ENCODE measurements around the gene KCNJ4.

DNA sequence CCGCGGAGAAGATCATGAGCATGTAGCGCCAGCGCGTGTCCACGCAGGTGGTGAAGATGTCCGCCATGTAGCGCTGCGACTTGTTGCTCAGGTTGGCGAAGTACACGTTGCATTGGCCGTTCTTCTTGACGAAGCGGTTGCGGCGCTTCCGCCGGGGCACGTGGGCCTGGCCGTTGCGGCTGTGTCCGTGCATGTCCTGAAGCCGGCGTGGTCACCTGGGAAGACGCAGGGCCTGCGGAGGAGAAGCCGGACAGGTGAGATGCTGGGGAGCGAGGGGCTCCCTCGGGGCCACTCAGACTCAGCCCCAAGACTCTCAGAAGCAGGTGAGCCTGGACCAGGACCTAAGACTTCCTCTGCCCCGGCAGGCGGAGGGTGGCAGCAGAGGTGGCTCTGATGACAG is 27.1 kb downstream of the KCNJ4 start:
- TF ChIP-seq POLR2A (IDR thresholded peaks at IDR 0.05): no peak
- TF ChIP-seq, protein P1, sequence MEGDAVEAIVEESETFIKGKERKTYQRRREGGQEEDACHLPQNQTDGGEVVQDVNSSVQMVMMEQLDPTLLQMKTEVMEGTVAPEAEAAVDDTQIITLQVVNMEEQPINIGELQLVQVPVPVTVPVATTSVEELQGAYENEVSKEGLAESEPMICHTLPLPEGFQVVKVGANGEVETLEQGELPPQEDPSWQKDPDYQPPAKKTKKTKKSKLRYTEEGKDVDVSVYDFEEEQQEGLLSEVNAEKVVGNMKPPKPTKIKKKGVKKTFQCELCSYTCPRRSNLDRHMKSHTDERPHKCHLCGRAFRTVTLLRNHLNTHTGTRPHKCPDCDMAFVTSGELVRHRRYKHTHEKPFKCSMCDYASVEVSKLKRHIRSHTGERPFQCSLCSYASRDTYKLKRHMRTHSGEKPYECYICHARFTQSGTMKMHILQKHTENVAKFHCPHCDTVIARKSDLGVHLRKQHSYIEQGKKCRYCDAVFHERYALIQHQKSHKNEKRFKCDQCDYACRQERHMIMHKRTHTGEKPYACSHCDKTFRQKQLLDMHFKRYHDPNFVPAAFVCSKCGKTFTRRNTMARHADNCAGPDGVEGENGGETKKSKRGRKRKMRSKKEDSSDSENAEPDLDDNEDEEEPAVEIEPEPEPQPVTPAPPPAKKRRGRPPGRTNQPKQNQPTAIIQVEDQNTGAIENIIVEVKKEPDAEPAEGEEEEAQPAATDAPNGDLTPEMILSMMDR (IDR thresholded peaks at IDR 0.05): no peak

All from thyroid gland (tissue), 4 donors.